BLaER1 (cell line): ENCODE measurements around the gene PDE6A.
"Not testable (repeated sequence)": the region's sequence is repeated elsewhere in the genome, so short reads cannot be mapped to it uniquely, and the experiment has no call there.

Experiments
- H3K27ac ChIP-seq: shearing (Covaris generic); formaldehyde crosslinking; 2 replicates; pipeline ENCODE4 v1.8.1; 2022
- H3K27me3 ChIP-seq: shearing (Covaris generic); formaldehyde crosslinking; 2 replicates; pipeline ENCODE4 v1.8.1; 2022
- H3K36me3 ChIP-seq: shearing (Covaris generic); formaldehyde crosslinking; 2 replicates; pipeline ENCODE4 v1.8.1; 2022
- H3K4me1 ChIP-seq: shearing (Covaris generic); formaldehyde crosslinking; 2 replicates; pipeline ENCODE4 v1.8.1; 2022
- H3K4me2 ChIP-seq: shearing (Covaris generic); formaldehyde crosslinking; 2 replicates; pipeline ENCODE4 v1.8.1; 2022
- H3K4me3 ChIP-seq: shearing (Covaris generic); formaldehyde crosslinking; 2 replicates; pipeline ENCODE4 v1.8.1; 2022
- H3K9ac ChIP-seq: shearing (Covaris generic); formaldehyde crosslinking; 2 replicates; pipeline ENCODE4 v1.8.1; 2022
- H3K9me3 ChIP-seq: shearing (Covaris generic); formaldehyde crosslinking; 2 replicates; pipeline ENCODE4 v1.8.1; 2022
- H4K20me1 ChIP-seq: shearing (Covaris generic); formaldehyde crosslinking; 2 replicates; pipeline ENCODE4 v1.8.1; 2022
- Cebpa-rat ChIP-seq: shearing (Covaris generic); IDR thresholded peaks from 2 replicates; pipeline ENCODE4 v1.8.1; 2022

PDE6A gene

DNA sequence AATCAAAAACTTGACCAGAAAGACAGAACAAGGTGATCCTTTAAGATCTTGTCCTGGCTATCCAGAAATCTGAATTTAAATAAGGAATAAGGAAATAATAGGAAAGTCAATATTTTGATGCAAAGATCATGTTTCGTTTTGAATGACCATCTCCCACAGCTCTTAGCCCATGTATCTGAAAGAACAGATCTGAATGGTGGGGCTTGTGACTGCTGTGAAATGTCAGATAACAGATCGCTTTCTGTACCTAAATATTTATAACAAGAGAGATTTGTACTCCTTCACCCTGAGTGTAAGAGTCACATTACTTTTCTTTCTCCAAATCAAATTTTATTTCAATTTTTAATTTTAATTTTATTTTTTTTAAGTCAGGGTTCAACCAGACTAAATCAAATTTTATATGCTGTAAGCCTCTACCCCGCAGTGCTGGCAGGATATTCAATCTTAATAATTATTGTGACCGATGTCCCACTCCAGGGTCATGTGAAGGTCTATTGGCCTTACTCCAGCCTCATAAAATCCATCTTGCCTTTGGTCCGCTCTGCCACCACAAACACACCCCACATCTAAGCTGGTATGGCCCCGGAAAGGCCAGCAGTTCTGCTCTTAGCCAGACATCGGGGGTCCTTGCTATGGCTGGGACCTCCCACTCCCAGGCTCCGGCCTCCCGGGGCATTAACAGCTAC, 9.0 kb upstream of the PDE6A start:
- Histone ChIP-seq H3K4me3 (no peak overlapping the region), H3K9ac (no peak overlapping the region), H3K9me3 (no peaks in the 10 kb centered on the region), H3K4me2 (no peak overlapping the region), H3K4me1 (peaks cover 17% of the 10 kb centered on the region), H3K36me3 (no peaks in the 10 kb centered on the region), H3K27me3 (no peaks in the 10 kb centered on the region), H4K20me1 (no peaks in the 10 kb centered on the region), H3K27ac (no peak overlapping the region)
- TF ChIP-seq Cebpa-rat: no peak

DNA sequence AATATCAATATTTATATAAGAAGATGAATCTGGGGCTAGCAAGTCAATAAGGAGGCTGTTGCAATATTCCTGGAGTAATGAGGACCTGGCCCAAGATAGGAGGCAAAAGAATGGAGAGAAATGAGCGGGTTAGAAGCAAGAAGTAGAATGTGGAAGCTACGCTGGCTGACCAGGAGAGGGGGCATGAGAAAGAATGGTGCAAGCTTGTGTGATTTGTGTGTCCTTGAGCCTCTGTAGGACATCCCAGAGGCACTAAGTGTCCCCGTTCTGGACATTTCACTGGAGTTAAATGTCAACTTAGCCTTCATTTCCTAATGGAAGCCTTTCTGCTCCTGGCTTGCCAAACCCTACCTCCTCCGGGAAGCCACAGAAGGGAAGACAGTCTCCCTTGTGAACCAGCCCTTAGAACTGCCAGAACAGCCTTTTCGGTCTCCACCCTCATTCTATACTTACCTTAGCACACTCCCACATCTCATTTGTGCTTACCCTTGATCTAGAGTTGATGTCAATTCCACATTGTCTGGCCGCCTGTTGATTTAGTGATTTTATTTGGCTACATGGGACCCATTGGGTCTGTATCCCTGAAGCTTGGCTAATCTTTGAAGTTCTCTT, 6.7 kb upstream of the PDE6A start:
- no peaks in the 10 kb centered on the region for H3K9me3 ChIP-seq
- H3K27me3 ChIP-seq: no peaks in the 10 kb centered on the region
- H3K4me2 ChIP-seq: no peak overlapping the region
- no peak overlapping the region for H3K4me3 ChIP-seq
- H3K9ac ChIP-seq: no peak overlapping the region
- H3K4me1 ChIP-seq: peaks cover 6% of the 10 kb centered on the region
- no peak for TF ChIP-seq Cebpa-rat
- no peaks in the 10 kb centered on the region for H3K36me3 ChIP-seq
- no peak overlapping the region for H3K27ac ChIP-seq
- no peaks in the 10 kb centered on the region for H4K20me1 ChIP-seq

DNA sequence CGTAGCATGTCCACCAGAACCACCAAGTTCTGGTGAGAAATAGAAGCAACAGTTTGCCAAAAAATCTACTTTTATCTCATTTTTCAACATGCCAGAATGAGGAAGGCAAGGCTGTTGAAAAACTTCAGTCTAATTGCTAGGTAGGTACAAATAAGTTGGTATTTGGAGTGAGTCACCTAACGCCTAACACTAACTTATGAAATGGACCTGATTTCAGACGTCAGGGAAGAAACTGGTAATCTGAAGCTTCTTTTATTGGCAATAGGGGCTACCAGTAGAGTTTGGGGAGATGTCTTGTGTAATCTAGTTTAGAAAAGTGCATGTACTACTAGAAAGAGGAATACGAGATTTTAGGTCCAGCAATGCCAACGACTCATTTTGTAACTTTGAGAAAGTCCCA, 4.4 kb upstream of the PDE6A start:
- Histone ChIP-seq H3K9me3 (no peaks in the 10 kb centered on the region), H3K27me3 (no peaks in the 10 kb centered on the region), H3K4me2 (no peak overlapping the region), H3K4me3 (no peak overlapping the region), H3K27ac (no peak overlapping the region), H3K9ac (no peak overlapping the region), H3K36me3 (no peaks in the 10 kb centered on the region), H3K4me1 (no peaks in the 10 kb centered on the region), H4K20me1 (no peaks in the 10 kb centered on the region)
- TF ChIP-seq Cebpa-rat: no peak

DNA sequence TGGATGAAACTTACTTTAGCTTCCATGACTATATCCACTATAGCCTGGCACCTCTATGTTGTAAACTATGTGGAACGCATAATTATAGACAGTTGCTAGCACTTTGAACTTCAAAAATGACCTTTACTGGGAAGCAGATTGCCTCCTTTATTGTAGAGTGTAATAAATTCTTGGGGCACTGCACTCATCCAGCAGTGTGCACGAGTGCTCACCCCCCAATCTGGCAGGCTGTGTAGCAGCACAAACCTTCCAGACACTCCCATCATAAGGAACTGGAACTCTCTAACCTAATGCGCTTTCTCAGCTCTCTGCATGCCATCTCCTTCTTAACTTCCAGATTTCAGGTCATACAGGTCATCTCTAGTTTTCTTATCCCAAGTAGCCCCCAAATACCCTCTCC, 1.5 kb upstream of the PDE6A start:
- Histone ChIP-seq H3K4me2 (no peak overlapping the region), H3K9ac (no peak overlapping the region), H3K9me3 (no peaks in the 10 kb centered on the region), H3K36me3 (no peaks in the 10 kb centered on the region), H4K20me1 (no peaks in the 10 kb centered on the region), H3K4me3 (no peak overlapping the region), H3K27ac (no peak overlapping the region), H3K27me3 (no peaks in the 10 kb centered on the region), H3K4me1 (no peaks in the 10 kb centered on the region)
- no peak for TF ChIP-seq Cebpa-rat

DNA sequence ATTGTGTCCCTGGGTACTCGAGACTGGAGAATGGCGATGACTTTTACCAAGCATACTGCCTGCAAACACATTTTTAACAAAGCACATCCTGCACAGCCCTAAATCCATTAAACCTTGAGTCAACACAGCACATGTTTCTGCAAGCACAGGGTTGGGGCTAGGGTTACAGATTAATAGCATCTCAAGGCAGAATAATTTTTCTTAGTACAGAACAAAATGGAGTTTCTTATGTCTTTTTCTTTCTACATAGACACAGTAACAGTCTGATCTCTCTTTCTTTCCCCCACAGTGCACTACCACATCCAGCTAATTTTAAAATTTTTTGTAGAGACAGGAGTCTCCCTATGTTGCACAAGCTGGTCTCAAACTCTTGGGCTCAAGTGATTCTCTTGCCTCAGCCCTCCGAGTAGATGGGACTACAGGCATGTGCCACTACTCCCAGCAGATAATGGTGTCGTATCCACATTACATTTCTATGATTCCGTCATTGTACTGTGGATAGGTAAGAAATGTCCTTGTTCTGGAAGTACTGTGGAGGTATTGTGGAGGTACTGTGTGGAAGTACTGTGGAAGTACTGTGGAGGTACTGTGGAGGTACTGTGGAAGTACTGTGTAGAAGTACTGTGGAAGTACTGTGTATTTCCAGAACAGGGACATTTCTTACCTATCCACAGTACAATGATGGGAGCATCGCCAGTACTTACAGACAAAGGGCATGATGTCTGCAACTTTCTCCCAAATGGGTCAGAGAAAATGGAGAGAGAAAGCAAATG, 1.2 kb downstream of the PDE6A start:
- not testable (repeated sequence) for H4K20me1 ChIP-seq, H3K9me3 ChIP-seq, H3K27ac ChIP-seq, H3K36me3 ChIP-seq, H3K9ac ChIP-seq, H3K4me1 ChIP-seq, H3K27me3 ChIP-seq, H3K4me3 ChIP-seq, H3K4me2 ChIP-seq

DNA sequence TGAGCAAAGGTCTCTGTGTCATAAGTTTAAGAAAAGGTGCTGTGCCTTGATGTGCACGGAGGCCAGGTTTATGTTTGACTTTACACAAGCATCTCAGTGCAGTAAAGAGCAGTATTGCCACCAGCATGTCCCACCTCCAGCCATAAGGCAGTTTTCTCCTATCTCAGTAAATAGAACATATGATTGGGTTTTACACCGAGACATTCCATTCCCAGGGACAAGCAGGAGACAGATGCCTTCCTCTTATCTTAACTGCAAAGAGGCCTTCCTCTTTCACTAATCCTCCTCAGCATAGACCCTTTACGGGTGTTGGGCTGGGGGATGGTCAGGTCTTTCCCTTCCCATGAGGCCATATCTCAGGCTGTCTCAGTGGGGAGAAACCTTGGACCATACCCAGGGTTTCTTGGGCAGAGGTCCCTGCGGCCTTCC, 1.8 kb downstream of the PDE6A start:
- H3K9me3 ChIP-seq, H3K27me3 ChIP-seq, H3K9ac ChIP-seq, H3K36me3 ChIP-seq, H3K4me1 ChIP-seq, H3K27ac ChIP-seq, H4K20me1 ChIP-seq, H3K4me3 ChIP-seq, H3K4me2 ChIP-seq: not testable (repeated sequence)

DNA sequence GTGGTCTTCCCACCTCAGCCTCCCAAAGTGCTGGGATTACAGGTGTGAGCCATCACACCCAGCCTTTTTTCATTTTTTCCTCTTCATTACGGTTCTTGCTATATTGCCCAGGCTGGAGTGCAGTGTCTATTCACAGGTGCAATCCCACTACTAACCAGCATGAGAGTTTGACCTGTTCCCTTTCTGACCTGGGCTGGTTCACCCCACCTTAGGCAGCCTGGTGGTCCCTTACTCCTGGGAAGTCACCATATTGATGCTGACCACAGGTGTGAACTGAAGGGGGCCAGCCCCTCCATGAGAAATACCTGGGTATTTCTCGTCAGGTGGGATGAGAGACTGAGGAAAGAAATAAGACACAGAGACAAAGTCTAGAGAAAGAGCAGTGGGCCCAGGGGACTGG, 2.4 kb downstream of the PDE6A start:
- Histone ChIP-seq H3K27me3 (no peaks in the 10 kb centered on the region), H3K27ac (no peak overlapping the region), H3K4me3 (no peak overlapping the region), H3K9me3 (no peaks in the 10 kb centered on the region), H3K4me2 (no peak overlapping the region), H3K9ac (no peak overlapping the region), H4K20me1 (no peaks in the 10 kb centered on the region), H3K36me3 (no peaks in the 10 kb centered on the region), H3K4me1 (no peaks in the 10 kb centered on the region)
- TF ChIP-seq Cebpa-rat: no peak

DNA sequence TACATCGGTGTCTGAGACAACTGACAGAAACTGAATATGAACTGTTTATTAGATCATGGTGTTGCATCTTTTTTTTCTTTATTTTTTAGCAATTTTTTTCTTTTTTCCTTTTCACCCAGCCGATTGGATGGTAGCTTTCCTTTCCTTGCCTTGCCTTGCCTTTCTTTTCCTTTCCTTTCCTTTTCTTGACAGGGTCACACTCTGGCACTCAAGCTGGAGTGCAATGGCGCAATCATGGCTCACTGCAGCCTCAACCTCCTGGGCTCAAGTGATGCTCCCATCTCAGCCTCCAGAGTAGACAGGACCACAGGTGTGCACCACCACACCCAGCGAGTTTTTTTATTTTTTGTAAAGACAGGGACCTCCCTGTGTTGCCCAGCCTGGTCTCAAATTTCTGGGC, 2.8 kb downstream of the PDE6A start:
- Histone ChIP-seq H3K27ac (no peak overlapping the region), H3K27me3 (no peaks in the 10 kb centered on the region), H3K4me1 (no peaks in the 10 kb centered on the region), H3K36me3 (no peaks in the 10 kb centered on the region), H3K4me2 (no peak overlapping the region), H3K4me3 (no peak overlapping the region), H4K20me1 (no peaks in the 10 kb centered on the region), H3K9me3 (no peaks in the 10 kb centered on the region), H3K9ac (no peak overlapping the region)
- TF ChIP-seq Cebpa-rat: no peak

DNA sequence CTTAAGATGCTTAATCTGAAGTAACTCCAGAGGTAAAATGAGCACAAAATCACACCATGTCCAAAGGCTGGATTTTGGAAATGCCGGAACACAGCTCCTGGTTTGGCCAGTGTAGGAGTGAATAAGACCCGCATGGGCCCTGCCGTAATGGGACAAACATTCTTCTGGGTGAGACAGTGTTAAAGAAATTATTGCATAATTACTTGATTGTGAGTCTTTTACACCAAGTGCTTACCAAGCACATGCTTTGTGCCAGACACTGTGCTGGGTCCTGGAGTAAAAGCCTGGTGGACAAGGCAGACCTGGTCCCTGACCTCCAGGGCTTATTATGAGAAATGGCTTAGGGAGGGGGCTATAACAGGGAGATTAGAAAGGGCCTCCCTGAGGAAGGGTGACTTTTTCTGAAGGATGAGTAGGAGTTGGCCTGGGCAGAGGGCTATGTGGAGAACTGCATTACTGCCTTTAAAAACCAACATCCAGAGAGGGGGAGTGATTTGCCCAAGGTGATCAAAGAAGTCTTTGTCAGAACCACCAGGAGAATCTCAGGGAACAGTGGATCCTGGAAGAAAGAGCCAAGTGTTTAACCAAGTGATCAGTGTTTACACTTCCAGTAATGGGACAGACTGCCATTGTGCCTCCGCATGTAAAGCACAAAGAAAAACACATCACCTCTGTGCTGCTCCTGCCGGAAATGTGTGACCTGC, 3.5 kb downstream of the PDE6A start:
- Histone ChIP-seq H4K20me1 (no peaks in the 10 kb centered on the region), H3K36me3 (no peaks in the 10 kb centered on the region)

DNA sequence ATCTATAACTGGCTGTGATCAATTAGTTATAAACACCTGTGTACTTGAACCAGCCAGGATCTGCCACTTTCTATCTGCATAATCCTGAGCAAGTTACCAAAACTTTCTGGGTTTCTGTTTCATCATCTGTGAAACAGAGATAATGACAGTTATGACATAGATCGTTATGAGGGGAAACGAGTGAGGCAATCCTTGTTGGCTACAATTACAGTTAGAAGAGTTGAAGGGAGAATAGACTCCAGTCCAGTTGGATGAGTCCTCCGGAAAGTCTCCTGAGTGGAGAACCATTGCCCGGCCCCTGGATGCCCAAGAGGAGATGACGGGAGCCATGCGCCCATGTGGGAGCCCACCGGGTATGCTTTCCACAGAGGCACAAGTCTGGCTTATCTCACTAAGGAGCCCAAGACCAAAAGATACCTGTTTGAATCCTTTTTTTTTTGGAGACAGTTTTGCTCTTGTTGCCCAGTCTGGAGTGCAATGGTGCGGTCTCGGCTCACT, 4.5 kb downstream of the PDE6A start:
- Histone ChIP-seq H3K4me1 (peaks cover 8% of the 10 kb centered on the region), H3K9me3 (no peaks in the 10 kb centered on the region), H3K4me3 (no peak overlapping the region), H4K20me1 (no peaks in the 10 kb centered on the region), H3K4me2 (no peak overlapping the region), H3K27me3 (no peaks in the 10 kb centered on the region), H3K9ac (no peak overlapping the region), H3K27ac (no peak overlapping the region), H3K36me3 (no peaks in the 10 kb centered on the region)
- no peak for TF ChIP-seq Cebpa-rat

More for the DNA sequence above, 3.5 kb downstream of the PDE6A start:
- Histone ChIP-seq H3K27ac (no peak overlapping the region), H3K4me1 (peaks cover 1% of the 10 kb centered on the region), H3K9me3 (no peaks in the 10 kb centered on the region), H3K4me2 (no peak overlapping the region), H3K4me3 (no peak overlapping the region), H3K27me3 (no peaks in the 10 kb centered on the region), H3K9ac (no peak overlapping the region)
- TF ChIP-seq Cebpa-rat: no peak
